D721Med (cell line): Measurements from ENCODE around the gene CLSTN3.

ENCODE experiments used
- DNase-seq: peaks from one replicate; pipeline ENCODE4 v3.0.0; 2011; ENCODE audit warnings: low spot score; ENCODE audit not compliant: insufficient read length
- FAIRE-seq: peaks from 2 replicates; lab custom pipeline; 2011; peaks lifted over from hg19 to GRCh38; lab: Jason Lieb, UNC
- CTCF ChIP-seq: IDR thresholded peaks from 2 replicates; pipeline ENCODE4 v1.5.1; 2012; ENCODE audit warnings: mild to moderate bottlenecking, control low read depth; ENCODE audit not compliant: insufficient read depth; ENCODE audit errors: missing control alignments

CLSTN3 gene

GRCh38 chr12:7146906-7147305 is 16.7 kb downstream of the CLSTN3 start:
- FAIRE-seq: no peak
- no peak for DNase-seq
- TF ChIP-seq CTCF: no peak

GRCh38 chr12:7150356-7150755 is 20.2 kb downstream of the CLSTN3 start:
- DNase-seq (no peak), FAIRE-seq (no peak)
- TF ChIP-seq CTCF: no peak

DNA sequence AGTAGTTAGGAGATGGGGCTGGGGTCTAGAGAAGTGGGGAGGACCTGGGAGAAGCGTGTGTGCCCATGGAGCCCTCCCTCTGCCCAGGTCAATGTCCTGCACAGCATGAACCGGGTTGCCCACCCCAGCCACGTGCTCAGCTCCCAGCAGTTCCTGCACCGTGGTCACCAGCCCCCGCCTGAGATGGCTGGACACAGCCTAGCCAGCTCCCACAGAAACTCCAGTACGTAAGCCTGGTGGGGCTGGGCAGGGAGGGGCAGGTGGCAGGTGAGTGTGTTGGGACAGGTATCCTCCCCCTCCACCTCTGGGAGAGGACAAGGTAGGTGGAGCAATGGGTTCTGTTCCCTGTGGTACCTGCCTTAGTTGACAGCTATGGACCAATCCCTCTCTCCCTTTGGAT is 20.7 kb downstream of the CLSTN3 start:
- DNase-seq (no peak), FAIRE-seq (no peak)
- no peak for TF ChIP-seq CTCF

DNA sequence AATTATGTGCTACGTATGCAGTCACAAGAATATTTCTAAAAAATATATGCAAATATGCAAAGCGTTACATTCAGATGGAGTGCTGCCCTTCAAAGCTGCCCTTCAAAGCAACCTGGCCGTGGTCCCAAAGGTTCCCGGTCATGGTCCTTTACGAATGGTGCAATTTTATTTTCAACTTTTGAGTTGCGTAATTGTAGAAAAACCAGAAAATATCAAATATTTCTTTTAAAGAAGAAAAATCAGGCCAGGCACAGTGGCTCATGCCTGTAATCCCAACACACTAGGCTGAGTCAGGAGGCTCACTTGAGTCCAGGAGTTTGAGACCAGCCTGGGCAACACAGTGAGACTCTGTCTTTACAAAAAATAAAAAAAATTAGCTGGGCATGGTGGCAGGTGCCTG is 21.4 kb downstream of the CLSTN3 start:
- DNase-seq (no peak), FAIRE-seq (no peak)
- no peak for TF ChIP-seq CTCF

DNA sequence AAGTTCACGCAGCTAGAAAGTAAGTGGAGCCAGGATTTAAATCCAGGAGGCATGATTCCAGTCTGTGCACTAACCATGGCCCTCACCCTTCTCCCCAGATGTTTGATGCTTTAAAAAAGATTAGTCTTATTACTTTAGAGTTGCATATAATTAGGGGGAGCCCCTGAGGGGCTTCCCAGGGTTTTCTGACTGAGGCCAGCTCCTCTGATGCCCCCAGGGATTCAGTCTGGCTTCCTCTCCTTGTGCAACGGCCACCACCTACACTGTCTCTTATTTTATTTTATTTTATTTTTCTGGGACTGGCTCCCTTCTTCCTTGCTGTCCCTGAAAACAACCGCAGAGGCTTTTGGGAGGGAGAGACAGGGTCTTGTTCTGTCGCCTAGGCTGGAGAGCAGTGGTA is 22.6 kb downstream of the CLSTN3 start:
- no peak for DNase-seq
- no peak for FAIRE-seq
- TF ChIP-seq CTCF: no peak

GRCh38 chr12:7154042-7154441 is 23.9 kb downstream of the CLSTN3 start:
- FAIRE-seq: no peak
- DNase-seq: no peak
- TF ChIP-seq CTCF: no peak

GRCh38 chr12:7154901-7155470 is 24.8 kb downstream of the CLSTN3 start:
- TF ChIP-seq CTCF: no peak
- DNase-seq: no peak
- FAIRE-seq: no peak
